Activated CD8-positive, alpha-beta T cell treated with anti-CD3 and anti-CD28 coated beads, Interleukin-2, amount 10 ng/mL, durations not matched to agents 7 days and 5 days (primary cell): ENCODE results near the gene ART4. TPM values are rescaled to one million over a fixed set of nuclear protein-coding genes. Genes with fewer than 3 reads are reported as not detected.
A peak's percentile ranks its signal among the peaks of the same experiment; 100 is the strongest.

ENCODE experiments used
- ATAC-seq: fragments of 150-1000 bp; cut with Tn5 transposase; one replicate; pipeline ENCODE4 v1.10.0; 2021; ENCODE audit warnings: moderate library complexity
- CTCF ChIA-PET: fragments of 350-600 bp; sonication (Branson Sonifier 250); formaldehyde crosslinking; loops from one replicate; lab custom pipeline; 2021; ENCODE audit warnings: antibody characterized with exemption; lab: Charles Lee
- POLR2A ChIA-PET: fragments of 350-600 bp; sonication (Branson Sonifier 250); formaldehyde crosslinking; loops from one replicate; lab custom pipeline; 2021; ENCODE audit warnings: antibody characterized with exemption; lab: Charles Lee
- DNase-seq: peaks from one replicate; pipeline ENCODE4 v3.0.0-alpha.2; 2020
- H3K27ac Mint-ChIP-seq: one replicate; pipeline ENCODE4 v1.8.0; 2021; ENCODE audit warnings: mild to moderate bottlenecking, mixed read lengths
- H3K27me3 Mint-ChIP-seq: one replicate; pipeline ENCODE4 v1.8.0; 2021; ENCODE audit warnings: low read depth, mixed read lengths
- H3K36me3 Mint-ChIP-seq: one replicate; pipeline ENCODE4 v1.8.0; 2021; ENCODE audit warnings: low read depth, mixed read lengths
- H3K4me1 Mint-ChIP-seq: one replicate; pipeline ENCODE4 v1.8.0; 2021; ENCODE audit warnings: low read depth, mixed read lengths
- H3K4me3 Mint-ChIP-seq: one replicate; pipeline ENCODE4 v1.8.0; 2021; ENCODE audit warnings: mild to moderate bottlenecking, mixed read lengths
- H3K9me3 Mint-ChIP-seq: one replicate; pipeline ENCODE4 v1.8.0; 2022; ENCODE audit warnings: mixed read lengths; ENCODE audit not compliant: insufficient read depth
- total RNA-seq, 2 experiments: library from RNA; stranded (reverse); gene quantifications; one replicate each; pipeline ENCODE4 v1.2.3, GENCODE V29; 2021

The ART4 gene
- total RNA-seq, 2 experiments from 2014 or later = not detected

DNA sequence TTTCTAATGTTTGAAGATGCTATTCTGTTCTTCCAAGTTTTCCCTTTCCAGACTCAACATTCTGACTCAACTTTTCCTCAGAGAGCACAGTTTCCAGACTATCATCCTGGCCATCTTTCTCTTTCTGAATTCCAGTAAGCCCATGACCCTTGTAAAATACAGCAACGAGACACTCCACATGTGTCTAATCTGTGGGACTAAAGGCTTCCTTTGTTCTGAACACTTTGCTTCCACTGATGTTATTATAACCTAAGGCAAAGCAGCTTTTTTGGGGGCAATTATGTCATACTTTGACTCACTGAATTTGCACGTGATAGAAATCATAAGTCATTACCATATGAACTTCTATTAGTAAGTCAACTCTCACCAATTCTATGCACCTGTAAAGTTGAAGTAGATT lies 6.3 kb upstream of the ART4 start:
- peaks cover 4% of the 10 kb centered on the region for H3K4me1 Mint-ChIP-seq
- ChIA-PET CTCF (interaction anchor here (0.7 to 6.7 kb wide), 5 partner anchors 9 to 420 kb away, joined by 3 to 89 read pairs (median 3); no protein-coding TSS in a partner anchor), POLR2A (no interaction called here)
- H3K4me3 Mint-ChIP-seq = no peak overlapping the region
- H3K27ac Mint-ChIP-seq = no peak overlapping the region
- H3K27me3 Mint-ChIP-seq = no peaks in the 10 kb centered on the region
- H3K9me3 Mint-ChIP-seq = no peaks in the 10 kb centered on the region
- H3K36me3 Mint-ChIP-seq = no peaks in the 10 kb centered on the region
- DNase-seq = no peak
- no peak for ATAC-seq

DNA sequence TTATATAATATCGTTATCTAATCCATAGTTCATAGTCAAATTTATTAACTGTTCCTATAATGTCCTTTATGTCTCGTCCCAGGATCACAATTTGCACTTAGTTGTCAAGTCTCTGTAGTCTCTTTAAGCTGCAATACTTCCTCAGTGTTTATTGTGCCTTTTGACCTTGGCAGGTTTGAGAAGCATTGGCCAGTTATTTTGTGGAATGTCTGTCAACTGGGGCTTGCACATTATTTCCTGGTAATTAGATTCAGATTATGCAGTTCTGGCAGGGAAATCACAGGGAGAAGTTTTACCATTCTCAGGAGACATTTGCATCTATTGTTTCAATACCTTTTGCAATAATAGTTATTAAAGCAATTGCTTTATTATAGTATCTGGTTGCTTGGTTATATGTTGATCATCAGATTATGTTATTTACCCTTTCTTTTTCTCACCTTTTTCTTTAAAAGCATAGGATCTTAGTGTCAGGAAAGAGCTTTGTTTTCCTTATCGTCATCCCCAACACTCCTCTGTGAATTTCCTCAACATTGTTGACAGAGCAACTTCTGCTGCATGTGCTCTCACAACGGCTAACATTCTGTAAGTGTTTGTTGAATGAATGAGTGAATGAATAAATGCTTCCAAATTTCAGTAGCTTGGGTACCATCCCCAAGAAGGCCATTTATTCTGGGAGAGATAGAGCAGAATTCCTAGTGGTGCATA lies 3.7 kb upstream of the ART4 start:
- Mint-ChIP-seq H3K27me3 (no peaks in the 10 kb centered on the region), H3K27ac (no peak overlapping the region), H3K9me3 (no peaks in the 10 kb centered on the region), H3K4me3 (no peak overlapping the region), H3K4me1 (peaks cover 4% of the 10 kb centered on the region), H3K36me3 (no peaks in the 10 kb centered on the region)
- CTCF ChIA-PET = interaction anchor here (0.8 to 6.7 kb wide), 14 partner anchors 9 to 374 kb away, joined by 3 to 89 read pairs (median 3); partner anchors contain the start of genes ERP27 and RERG
- POLR2A ChIA-PET = no interaction called here
- no peak for DNase-seq
- ATAC-seq = no peak

DNA sequence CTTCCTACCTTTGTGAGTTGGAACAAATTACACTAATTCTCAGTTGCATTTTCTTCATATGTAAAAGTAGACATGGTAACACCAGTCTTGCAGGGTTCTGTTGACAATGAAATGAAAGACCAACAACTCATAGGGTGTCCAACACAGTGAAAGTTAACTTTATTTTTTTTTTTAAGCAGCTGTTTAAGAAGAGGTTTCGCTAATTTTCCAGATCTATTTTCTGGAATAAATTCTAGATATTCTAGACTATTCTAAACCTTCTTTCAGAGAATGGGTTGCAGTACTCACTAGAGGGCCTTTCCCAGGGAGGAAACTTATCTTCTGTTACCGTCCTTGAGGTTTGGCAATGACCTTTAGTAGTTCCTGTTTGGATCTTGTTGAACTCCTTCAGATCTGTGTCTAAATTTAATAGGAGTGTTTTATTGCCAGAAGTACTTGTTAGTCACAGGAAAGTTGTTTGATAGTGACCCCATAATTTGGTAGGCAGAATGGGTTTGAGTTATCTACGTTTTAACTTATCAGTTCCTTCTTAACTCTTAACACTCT lies 2.8 kb upstream of the ART4 start:
- Mint-ChIP-seq H3K27ac (no peak overlapping the region), H3K4me1 (peaks cover 4% of the 10 kb centered on the region), H3K9me3 (no peaks in the 10 kb centered on the region), H3K27me3 (no peaks in the 10 kb centered on the region), H3K36me3 (no peaks in the 10 kb centered on the region), H3K4me3 (no peak overlapping the region)
- CTCF ChIA-PET = interaction anchor here (0.6 to 6.7 kb wide), 20 partner anchors 9 to 375 kb away, joined by 3 to 89 read pairs (median 3); partner anchors contain the start of genes ERP27 and RERG
- ATAC-seq = no peak
- no peak for DNase-seq
- POLR2A ChIA-PET = interaction anchor here (0.6 kb wide), 1 partner anchor 157 kb away, joined by 3 read pairs; no protein-coding TSS in a partner anchor

DNA sequence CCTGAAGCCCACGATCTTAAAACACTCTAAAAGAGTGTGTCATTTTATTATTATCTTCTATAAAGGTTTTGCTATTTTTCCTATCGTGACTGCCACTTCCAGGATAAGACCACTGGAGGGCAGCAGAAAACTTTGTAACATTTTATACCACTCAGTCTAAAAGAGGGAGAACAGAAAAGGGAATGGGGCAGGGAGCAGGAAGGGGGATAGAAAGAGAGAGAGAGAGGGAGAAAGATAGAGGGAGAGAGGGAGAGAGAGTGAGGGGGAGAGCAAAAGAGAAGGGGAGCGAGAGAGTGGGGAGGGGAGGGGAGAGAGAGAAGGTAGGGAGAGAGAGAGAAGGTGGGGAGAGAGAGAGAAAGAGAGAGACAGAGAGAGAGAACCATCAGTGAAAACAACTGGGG lies 2.0 kb upstream of the ART4 start:
- H3K4me3 Mint-ChIP-seq = no peak overlapping the region
- peak; percentile 61 for DNase-seq

DNA sequence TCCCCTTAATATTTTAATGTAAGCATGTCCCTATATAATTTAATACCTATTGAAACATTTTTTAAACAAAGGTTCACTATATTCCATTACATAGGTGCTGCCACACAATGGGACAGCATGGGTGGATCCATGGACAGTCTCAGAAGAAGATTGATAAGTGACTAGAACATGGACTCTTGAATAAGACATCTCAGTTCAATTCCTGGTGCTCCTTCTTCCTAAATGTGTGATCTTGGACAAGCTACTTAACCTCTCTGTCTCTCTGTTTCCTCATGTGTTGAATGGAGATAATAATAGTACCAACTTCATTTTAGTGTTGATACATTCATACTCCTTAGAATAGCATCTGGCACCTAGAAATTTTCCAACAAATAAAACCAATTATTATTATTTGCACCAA lies 1.1 kb upstream of the ART4 start:
- no peaks in the 10 kb centered on the region for H3K9me3 Mint-ChIP-seq
- no peak for DNase-seq
- H3K36me3 Mint-ChIP-seq = no peaks in the 10 kb centered on the region
- H3K4me3 Mint-ChIP-seq = no peak overlapping the region
- ATAC-seq = no peak
- ChIA-PET CTCF (interaction anchor here (0.8 to 6.7 kb wide), 5 partner anchors 8 to 377 kb away, joined by 3 to 89 read pairs (median 6); partner anchors contain the start of gene RERG), POLR2A (no interaction called here)
- peaks cover 4% of the 10 kb centered on the region for H3K27me3 Mint-ChIP-seq
- no peak overlapping the region for H3K27ac Mint-ChIP-seq
- H3K4me1 Mint-ChIP-seq = peaks cover 4% of the 10 kb centered on the region

More for the DNA sequence above, 2.0 kb upstream of the ART4 start:
- Mint-ChIP-seq H3K27ac (peak overlapping the region; percentile 0), H3K9me3 (no peaks in the 10 kb centered on the region), H3K4me1 (peaks cover 4% of the 10 kb centered on the region), H3K27me3 (no peaks in the 10 kb centered on the region), H3K36me3 (no peaks in the 10 kb centered on the region)
- ChIA-PET CTCF (interaction anchor here (0.6 to 6.7 kb wide), 18 partner anchors 8 to 376 kb away, joined by 3 to 89 read pairs (median 3); partner anchors contain the start of gene RERG), POLR2A (interaction anchor here (0.6 kb wide), 1 partner anchor 157 kb away, joined by 3 read pairs; no protein-coding TSS in a partner anchor)
- peak; percentile 53 for ATAC-seq

DNA sequence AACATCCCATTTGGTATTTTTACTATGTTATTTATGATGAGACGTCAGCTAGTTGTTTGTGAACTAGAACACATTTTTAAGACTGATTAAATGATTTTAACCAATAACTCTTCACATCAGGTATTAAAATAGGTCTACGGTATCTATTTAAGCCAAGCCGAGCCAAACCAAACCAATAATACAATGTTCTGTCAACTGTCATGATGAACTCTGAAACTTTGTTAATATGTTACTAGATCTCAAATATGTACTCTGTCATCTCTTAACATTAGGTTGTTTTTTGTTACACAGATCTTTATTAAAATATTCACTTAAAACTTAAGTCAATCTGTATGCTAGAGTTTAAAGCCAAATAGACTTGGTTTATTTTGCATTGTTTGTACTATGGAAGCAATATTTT lies 1.0 kb downstream of the ART4 start:
- peaks cover 5% of the 10 kb centered on the region for H3K27me3 Mint-ChIP-seq
- H3K4me3 Mint-ChIP-seq = no peak overlapping the region
- no peak overlapping the region for H3K27ac Mint-ChIP-seq
- no peaks in the 10 kb centered on the region for H3K36me3 Mint-ChIP-seq
- ChIA-PET POLR2A (no interaction called here), CTCF (interaction anchor here (1.6 to 1.9 kb wide), 2 partner anchors 14 to 153 kb away, joined by 4 to 7 read pairs; no protein-coding TSS in a partner anchor)
- H3K4me1 Mint-ChIP-seq = peaks cover 4% of the 10 kb centered on the region
- ATAC-seq = no peak
- no peak for DNase-seq
- no peaks in the 10 kb centered on the region for H3K9me3 Mint-ChIP-seq

DNA sequence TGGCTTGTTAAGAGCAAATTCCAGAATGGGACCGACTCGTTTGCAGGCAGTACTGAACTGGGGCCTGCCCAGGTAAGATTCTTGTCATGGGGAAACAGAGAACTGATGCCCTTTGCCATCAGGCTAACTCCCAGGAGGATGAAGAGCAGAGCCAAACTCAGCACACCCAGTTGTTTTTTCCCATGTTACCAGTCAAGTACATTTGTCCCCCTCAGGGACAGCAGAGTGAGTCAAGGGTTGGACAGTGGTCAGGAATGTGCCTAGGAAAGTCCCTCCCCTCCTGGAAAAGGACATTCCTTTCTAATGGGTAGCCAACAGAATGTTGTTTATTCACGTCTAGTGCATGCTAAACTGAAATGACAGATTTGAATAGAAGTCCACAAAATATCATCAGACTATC lies 1.6 kb downstream of the ART4 start:
- POLR2A ChIA-PET = no interaction called here
- Mint-ChIP-seq H3K27ac (no peak overlapping the region), H3K27me3 (peaks cover 5% of the 10 kb centered on the region), H3K36me3 (no peaks in the 10 kb centered on the region), H3K4me1 (peaks cover 4% of the 10 kb centered on the region), H3K9me3 (no peaks in the 10 kb centered on the region), H3K4me3 (no peak overlapping the region)
- CTCF ChIA-PET = interaction anchor here (1.6 to 1.9 kb wide), 2 partner anchors 13 to 154 kb away, joined by 4 to 7 read pairs; no protein-coding TSS in a partner anchor
- no peak for DNase-seq
- no peak for ATAC-seq

DNA sequence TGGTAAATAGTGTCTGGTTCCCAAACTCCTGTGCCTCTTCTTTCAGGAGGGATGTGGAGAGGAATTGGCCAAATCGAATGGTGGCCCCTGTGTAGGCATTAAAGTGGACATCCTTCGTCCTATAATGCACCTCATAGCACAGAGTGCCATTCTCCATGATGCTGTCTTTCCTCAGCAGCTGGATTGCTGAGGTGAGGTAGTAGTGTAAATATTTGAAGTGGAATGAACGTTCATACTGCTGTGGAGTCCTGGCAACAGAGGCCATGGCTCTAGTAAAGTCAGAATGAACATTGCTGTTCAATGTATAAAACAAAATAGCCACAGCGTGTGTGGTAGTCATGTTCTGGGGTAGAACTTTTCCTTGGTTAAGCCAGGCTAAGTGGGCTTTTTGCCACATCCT lies 2.7 kb downstream of the ART4 start:
- no peaks in the 10 kb centered on the region for H3K9me3 Mint-ChIP-seq
- POLR2A ChIA-PET = no interaction called here
- CTCF ChIA-PET = interaction anchor here (0.7 to 1.6 kb wide), 2 partner anchors 9 to 12 kb away, joined by 3 to 4 read pairs; no protein-coding TSS in a partner anchor
- no peak for ATAC-seq
- no peak overlapping the region for H3K4me3 Mint-ChIP-seq
- H3K4me1 Mint-ChIP-seq = no peaks in the 10 kb centered on the region
- H3K36me3 Mint-ChIP-seq = no peaks in the 10 kb centered on the region
- no peak for DNase-seq
- peaks cover 9% of the 10 kb centered on the region for H3K27me3 Mint-ChIP-seq
- H3K27ac Mint-ChIP-seq = no peak overlapping the region

DNA sequence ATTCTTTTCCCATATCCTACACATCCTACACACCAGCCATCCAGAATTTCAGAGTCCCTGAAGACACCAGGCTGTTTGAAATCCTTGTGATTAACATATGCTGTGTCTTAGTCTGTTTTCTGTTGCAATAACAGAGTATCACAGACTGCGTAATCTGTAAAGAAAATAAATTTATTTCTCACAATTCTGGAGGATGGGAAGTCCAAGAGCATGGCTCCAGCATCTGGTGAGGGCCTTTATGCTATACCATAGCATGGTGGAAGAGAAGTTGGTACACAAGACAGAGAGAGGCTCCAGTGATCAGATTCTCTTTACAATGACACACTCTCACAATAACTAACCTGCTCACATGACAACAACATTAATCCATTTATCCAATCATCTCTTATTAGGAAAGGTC lies 4.1 kb downstream of the ART4 start:
- H3K27ac Mint-ChIP-seq = no peak overlapping the region
- ATAC-seq (no peak), DNase-seq (no peak)
- H3K9me3 Mint-ChIP-seq = no peaks in the 10 kb centered on the region
- no peaks in the 10 kb centered on the region for H3K36me3 Mint-ChIP-seq
- H3K4me1 Mint-ChIP-seq = no peaks in the 10 kb centered on the region
- H3K4me3 Mint-ChIP-seq = no peak overlapping the region
- ChIA-PET CTCF (interaction anchor here (0.8 kb wide), 1 partner anchor 10 kb away, joined by 3 read pairs; no protein-coding TSS in a partner anchor), POLR2A (no interaction called here)
- peaks cover 11% of the 10 kb centered on the region for H3K27me3 Mint-ChIP-seq

DNA sequence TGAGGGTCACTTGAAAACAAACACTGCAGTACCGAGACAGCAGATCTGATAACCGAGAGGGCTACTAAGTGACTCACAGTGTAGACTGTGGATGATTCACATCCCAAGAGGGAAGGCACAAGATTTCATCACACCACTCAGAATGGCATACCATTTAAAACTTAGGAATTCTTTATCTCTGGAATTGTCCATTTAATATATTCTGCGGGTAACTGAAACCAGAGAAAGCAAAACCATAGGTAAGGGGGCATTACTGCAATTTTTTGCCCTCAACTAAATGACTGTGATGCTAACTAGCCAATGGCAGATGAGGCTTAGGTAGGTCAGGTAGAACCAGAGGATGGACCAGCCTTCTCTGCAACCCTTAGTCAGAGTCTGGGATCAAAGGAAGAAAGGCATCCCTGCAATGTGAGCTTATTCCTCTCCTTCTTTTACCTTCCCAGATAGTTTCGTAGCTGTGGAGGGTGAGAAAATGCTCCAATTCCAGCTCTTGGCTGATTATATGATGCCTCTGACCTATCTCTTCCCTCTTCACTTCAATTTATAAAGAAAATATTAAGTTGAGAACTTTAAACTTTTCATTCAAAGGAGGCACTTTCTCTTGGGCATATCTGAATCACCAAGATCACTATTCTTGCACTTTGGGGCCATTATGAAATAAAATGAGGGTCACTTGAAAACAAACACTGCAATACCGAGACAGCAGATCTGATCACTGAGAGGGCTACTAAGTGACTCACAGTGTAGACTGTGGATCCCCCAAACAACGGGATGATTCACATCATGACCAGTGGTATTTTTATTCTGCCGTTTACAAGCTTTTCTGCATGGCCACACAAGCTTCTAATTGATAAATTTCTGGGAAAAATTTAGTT lies 6.8 kb downstream of the ART4 start:
- DNase-seq = no peak
- no peaks in the 10 kb centered on the region for H3K36me3 Mint-ChIP-seq
- H3K9me3 Mint-ChIP-seq = no peaks in the 10 kb centered on the region
- H3K27me3 Mint-ChIP-seq = peaks cover 18% of the 10 kb centered on the region
- CTCF ChIA-PET = interaction anchor here (0.6 to 1.2 kb wide), 4 partner anchors 8 to 158 kb away, joined by 3 to 4 read pairs (median 3); no protein-coding TSS in a partner anchor
- H3K27ac Mint-ChIP-seq = no peak overlapping the region
- H3K4me1 Mint-ChIP-seq = no peaks in the 10 kb centered on the region
- ATAC-seq = no peak
- POLR2A ChIA-PET = no interaction called here
- H3K4me3 Mint-ChIP-seq = no peak overlapping the region

DNA sequence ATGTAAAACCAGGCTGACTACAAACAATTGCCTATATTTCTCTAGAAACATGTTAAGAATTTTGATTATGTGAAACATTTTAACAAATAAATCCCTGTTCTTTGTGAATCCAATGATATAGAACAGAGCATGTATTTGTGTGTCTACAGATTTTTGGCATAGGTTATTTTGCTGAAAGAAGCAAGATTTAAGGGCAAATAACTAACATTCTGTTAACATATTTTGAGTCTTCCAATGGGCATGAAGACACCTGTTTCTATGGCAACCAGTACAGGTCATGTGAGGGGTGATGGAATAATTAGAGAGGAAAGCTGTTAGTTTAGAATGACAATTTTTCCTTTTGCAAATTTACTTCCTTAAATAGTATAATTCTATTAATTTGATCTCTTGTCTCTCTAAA lies 8.8 kb downstream of the ART4 start:
- ATAC-seq (no peak), DNase-seq (no peak)
- Mint-ChIP-seq H3K27ac (no peak overlapping the region), H3K27me3 (peaks cover 18% of the 10 kb centered on the region), H3K9me3 (no peaks in the 10 kb centered on the region), H3K4me3 (no peak overlapping the region), H3K36me3 (no peaks in the 10 kb centered on the region), H3K4me1 (no peaks in the 10 kb centered on the region)
- CTCF ChIA-PET = interaction anchor here (1.0 to 1.4 kb wide), 2 partner anchors 13 to 161 kb away, joined by 3 read pairs; no protein-coding TSS in a partner anchor
- POLR2A ChIA-PET = interaction anchor here (0.6 kb wide), 1 partner anchor 1103 kb away, joined by 3 read pairs; no protein-coding TSS in a partner anchor
